NCI-H748 (cell line): ENCODE measurements around the gene NR0B2.

ENCODE experiments used
- DNase-seq: peaks from one replicate; lab custom pipeline; 2025; ENCODE audit not compliant: unreplicated experiment; lab: John Stamatoyannopoulos, UW

Gene NR0B2

DNA sequence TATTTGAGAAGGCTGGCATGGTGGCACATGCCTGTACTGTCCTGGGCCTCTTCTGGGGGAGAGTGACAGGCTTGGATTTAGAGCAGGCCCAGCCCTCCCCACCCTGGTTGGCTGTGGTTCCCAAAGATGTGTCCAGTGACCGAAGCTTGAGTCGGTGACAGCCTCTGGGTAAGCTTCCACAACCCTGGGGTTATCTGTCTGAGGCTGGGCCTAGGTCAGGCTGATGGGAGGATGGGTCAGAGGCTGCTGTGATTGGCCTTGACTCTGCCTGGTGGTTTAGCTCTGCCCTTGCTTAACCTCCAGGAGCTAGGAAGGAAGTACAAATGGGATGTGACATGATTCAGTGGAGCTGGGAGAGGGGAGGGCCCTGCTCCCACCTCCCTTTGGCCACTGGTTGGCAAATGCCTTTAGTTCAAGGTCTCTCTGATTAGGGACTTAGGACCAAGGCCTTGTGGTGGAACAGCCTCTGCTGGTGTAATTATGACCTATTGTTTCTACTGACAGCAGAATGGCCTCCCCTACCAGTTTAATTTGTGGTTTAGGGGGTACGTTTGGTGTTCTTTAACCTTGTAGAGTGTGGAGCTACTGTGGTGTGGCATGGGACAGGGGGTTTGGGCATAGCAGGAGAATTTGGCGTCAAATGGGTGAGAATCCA is 24.4 kb upstream of the NR0B2 start:
- no peak for DNase-seq

DNA sequence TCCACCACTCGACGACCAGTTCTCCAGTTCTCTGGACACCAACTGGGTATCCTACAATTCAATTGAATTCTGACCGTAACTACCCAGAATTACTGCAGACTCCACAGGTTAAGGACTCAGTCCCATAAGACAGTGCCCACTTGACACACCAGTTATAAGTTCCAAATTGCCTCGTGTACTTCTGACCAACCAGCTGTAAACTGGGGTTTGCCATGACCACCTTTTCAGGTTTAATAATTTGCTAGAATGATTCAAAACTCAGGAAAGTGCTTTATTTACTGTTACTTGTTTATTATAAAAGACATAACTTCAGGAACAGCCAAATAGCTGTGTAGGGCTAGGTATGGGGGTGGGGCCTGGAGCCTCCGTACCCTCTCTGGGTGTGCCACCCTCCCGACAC is 23.0 kb upstream of the NR0B2 start:
- DNase-seq = no peak

DNA sequence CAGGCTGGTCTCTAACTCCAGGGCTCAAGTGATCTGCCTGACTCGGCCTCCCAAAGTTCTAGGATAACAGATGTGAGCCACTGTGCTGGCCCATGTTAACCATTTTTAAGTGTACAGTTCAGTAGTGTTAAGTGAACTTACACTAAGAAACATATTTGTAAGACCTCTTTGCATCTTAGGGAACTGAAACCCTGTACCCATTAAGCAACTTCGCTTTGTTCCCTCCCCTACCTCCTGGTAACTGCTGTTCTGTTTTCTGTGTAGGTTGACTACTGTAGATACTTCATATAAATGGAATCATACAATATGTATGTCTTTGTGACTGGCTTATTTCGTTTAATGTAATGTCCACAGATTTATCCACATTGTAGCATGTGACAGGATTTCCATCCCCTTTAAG is 18.8 kb upstream of the NR0B2 start:
- no peak for DNase-seq

DNA sequence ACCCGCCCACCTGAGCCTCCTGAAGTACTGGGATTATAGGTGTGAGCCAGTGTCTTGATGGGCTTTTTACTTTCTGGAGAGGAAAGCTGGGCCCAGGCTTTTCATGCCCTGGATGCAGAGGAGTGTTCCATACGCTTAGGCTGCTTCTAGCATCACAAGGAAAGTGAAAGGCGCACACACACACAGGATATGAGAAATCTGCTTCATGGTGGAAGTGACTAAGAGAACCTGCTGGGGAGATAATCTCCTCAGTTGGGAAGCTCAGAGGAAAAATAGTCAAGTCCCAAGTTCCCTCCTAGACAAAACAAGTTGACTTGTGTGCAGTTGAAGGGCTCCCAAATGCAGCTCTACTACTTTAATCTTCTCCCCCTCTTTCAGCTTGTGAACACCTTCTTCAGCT is 9.9 kb upstream of the NR0B2 start:
- no peak for DNase-seq

DNA sequence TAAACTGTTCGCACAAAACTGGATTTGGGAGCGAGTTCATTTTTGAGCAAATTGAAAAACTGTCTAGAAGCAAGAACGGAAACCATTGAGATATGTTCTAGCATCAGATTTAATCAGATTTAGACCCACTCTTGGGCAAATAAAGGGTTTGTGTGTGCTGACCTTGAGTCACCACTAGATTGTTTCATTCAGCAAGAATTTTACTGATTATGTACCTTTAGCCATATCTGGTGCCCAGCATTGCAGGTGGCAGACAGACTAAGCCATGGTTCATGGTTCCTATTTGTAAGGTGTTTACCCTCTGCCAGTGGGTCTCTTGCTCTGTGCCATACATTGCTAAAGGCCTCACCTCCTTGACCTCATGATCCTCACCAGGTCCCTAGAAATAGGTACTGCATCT is 9.1 kb upstream of the NR0B2 start:
- no peak for DNase-seq

DNA sequence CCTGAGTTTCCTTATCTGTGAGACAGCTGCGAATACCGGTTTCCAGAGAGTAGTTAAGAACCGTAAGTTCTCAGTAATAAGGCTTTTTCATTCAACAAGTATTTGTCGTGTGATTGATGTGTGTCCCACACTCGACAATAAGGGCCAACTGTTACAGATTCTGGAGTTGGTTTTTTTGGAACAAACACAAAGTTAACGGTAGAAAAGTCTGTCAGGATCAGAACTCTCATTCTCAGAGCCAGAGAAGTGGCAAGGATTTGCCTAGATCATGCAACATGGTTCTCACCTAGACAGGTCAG is 8.6 kb upstream of the NR0B2 start:
- DNase-seq = no peak

DNA sequence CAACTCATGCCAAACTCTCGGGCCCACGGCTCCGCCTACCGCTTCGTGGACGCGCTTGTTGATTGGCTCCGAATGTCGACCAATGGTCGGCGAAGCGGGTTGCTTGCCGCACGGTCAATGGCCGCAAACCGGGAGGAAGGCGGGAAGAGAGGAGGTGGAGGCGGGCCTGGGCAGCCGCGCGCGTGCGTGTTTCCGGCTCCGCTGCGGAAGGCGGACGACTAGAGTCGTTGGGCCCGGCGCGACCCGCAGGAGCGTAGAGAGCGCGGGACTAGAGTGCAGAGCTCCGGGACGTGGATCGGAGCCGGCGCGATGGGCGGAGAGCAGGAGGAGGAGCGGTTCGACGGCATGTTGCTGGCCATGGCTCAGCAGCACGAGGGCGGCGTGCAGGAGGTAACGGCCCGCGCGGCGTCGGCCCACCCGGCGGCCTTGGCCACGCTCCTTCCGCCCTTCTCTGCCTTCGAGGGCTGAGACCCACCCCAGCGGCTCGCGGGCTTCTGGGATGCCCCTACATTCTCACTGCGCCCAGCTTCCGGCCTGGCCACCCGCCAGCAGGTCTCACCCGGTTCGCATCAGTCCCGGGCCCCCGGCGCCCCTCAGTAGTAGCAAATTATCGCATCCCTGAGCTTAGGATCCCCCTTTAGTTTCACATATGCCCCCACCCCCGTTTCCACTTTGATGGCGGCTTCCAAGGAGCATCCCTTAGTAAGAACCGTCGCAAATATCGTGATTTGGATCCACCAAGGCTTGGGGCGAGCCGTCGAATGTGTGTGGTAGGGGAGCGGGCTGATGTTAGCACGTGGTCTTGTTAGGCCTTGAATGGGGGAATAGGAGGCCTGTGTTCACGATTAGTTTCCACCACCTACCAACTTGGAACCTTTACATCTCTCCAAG is 8.0 kb upstream of the NR0B2 start, which contains the start of gene NUDC:
Gene NUDC, plus strand, starts transcription at position 204 of the 891 bp plus-strand sequence. Its CDS starts 106 bp downstream, at position 310.
- peak; percentile 96 for DNase-seq

DNA sequence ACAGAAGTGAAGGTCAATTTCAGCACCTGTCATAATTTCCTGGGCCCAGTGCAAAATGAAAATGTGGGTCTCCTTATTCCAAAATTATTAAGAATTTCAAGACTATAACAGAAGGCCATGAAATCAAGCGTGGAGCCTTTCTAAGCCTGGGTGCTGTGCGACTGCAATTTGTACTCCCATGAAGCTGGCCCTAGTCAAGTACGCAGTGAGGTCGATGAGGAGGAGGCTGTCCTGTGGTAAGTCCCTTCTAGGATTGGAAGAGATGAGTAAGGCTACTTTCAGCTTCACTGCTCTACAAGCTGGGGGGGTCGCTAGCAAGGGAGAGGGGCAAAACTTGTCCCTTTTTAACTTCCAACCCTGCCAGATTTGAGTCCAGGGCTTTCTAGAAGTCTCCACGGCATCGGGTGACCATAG is 7.4 kb upstream of the NR0B2 start:
- DNase-seq = no peak

DNA sequence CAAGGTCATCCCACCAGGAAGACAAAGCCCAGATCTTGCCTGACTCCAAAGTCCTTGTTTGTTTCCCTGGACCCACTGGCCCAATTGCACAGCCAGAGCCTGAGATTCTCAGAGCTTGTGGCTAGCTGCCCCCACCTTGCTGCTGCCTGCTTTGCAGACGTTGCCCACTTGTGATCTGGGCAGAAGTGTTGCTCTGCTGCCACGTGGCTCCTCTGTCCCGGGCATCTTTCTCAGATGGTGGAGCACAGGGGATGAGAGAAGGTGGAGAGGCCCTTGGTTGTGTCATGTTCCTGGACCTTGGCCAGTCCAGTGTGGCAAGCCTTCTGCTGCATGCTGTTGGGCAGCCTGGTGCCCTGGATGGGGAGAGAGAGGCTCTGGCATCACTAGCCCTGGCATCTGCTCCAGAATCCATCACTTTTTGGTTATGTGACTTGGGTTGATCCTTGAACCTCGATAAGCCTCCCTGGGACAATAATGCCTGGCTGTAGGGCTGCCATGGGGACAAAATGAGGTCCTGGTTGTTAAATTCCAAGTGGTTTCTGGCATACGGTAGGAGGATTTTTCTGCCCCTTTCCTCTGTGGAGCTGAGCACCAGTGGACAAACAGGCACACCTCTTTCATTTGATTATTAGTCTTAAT is 1.5 kb upstream of the NR0B2 start:
- no peak for DNase-seq

DNA sequence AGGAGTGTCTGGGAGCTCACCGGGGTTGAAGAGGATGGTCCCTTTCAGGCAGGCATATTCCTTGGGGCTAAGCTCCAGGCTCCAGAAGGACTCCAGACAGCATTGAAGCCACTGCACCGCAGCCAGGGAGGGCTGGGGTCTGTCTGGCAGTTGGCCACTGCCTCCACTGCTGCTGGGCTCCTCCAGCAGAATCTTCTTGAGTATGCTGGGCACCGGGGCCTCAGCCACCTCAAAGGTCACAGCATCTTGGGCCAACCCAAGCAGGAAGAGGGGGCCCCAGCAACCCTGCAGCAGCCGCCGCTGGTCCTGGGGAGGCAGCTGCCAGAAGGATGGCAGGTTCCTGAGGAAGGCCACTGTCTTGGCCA is 404 bp downstream of the NR0B2 start:
- no peak for DNase-seq

DNA sequence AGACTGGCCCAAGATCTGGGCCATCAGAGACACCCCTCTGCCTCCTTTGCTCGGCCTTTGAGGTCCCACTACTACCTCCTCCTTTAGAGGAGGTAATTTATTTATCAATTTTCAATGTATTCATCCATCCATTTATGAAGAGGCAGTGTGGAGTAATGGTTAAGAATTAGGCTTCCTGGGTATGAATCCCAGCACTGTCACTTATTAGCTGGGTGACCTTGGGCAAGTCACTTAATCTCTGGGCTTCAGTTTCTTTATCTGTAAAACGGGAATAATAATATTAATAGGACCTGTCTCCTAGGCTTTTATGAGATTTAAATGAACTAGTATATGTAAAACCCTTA is 1.7 kb downstream of the NR0B2 start:
- DNase-seq = no peak

DNA sequence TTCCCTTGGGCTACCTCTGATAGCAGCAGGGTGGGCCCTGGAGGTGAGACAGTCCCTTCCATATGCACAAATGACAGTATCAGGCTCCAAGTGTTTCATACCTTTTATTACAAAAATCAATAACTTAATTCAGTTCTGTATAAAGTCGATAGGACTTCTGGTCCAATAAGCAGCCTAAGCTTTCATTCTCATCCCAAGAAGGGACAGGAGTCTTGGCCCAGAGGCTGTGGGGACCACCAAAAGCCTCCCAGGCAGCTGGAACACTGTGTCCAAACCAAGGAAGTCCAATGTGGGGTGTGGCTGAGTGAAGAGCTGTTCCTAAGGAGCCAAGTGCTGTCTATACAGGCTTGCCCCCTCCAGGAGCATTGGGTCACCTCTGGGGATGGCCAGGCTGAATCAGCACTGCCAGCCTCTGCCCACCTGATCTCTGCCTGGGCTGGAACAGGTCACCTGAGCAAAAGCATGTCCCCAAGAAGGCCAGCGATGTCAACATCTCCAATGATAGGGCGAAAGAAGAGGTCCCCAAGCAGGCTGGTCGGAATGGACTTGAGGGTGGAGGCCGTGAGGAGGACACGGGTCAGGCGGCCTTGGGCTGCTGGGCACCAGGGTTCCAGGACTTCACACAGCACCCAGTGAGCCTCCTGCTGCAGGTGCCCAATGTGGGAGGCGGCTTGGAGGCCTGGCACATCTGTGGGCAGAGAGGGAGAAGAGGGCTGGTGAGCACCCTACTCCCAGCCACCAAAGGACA is 2.2 kb downstream of the NR0B2 start:
- DNase-seq = no peak

DNA sequence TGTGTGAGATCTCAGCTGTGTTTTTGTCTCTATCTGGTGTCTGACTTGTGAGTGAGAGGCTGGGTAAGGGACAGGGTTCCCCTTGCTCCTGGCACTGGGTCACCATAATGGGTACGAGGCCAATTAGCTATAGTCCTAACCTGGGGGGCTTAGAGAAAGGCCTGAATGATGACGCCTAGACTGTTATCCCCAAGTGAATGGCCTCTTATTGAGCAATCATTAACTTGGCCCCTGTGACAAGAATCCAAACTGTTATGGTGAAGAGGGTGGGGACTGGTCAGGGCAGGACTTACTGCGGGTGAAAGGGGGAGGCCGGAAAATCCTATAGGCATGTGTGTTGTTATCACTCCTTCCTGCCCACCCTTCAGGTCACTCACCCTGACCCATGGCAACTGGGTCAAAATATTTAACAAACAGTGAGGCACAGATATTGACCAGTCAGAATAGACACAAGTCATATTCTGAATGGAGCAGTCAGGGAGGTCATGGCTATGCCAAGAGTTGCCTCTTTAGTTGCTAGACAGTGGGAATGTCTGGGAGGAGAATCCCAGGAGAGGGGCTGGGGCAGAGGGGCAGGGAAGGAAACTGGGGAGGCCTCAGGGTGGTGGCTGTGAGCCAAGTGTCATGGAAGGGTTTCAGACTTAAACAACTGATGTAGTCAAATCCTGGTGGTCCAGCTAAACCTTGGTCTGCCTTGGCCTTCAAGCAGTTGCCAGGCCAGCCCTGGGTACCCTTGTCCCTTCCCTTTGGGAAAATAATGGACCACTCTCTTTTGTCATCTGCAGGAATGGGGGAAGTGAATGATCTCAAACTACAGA is 3.2 kb downstream of the NR0B2 start:
- no peak for DNase-seq

DNA sequence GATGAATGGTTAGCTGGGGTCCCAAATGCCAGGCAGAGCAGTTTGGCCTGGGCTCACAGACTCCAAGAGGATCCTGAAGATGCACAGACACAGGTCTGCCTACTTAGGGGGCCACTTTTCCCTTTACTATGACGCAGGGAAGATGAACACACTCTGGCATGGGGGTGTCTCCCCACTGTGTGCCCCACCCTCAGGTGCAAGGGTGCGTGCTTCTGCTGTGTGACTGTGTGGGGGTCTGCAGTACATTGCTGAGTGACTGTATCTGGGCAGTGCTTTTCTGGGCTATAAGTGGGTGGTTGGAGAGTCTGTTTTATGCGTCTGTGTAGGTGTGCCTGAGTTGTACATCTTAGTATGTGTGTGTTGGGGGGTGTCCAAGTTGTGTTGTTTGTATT is 3.8 kb downstream of the NR0B2 start:
- no peak for DNase-seq

DNA sequence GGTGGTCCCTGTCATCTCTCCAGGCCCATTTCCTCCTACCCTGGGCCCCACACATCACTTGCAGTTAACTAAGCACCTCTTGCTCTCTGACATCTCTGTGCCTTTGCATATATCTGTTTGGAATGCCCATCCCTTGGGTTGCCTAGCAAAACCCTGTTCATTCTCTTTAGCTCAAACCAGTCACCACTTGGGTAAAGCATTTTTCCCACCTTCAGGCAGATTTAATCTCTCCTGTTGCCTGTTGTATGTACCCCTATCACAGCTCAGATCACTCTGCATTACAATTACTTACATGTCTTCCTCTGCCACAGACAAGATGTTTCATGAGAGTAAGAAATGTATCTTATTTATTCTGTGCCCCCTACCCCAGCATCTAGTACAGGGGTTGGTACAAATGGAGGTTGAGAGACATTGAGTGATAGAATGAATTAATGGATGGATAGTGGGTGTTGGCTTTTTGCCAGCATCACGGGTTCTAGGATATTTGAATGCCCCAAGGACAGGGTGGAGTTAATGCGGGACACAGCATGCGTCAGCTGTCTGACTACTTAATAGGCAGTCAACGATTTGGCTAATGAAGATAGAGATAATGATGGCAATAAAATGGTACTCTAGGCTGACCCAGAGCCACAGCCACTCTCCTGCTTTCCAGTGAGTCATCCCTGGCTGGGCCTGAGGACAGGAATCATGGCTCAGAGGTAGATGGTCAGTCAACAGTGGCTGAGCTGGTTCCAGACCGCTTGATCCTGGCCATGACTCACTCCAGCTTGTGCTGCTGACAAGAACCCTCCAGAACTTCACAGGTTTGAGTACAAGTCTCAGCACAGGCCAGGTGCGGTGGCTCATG is 6.5 kb downstream of the NR0B2 start:
- peak; percentile 69 for DNase-seq

DNA sequence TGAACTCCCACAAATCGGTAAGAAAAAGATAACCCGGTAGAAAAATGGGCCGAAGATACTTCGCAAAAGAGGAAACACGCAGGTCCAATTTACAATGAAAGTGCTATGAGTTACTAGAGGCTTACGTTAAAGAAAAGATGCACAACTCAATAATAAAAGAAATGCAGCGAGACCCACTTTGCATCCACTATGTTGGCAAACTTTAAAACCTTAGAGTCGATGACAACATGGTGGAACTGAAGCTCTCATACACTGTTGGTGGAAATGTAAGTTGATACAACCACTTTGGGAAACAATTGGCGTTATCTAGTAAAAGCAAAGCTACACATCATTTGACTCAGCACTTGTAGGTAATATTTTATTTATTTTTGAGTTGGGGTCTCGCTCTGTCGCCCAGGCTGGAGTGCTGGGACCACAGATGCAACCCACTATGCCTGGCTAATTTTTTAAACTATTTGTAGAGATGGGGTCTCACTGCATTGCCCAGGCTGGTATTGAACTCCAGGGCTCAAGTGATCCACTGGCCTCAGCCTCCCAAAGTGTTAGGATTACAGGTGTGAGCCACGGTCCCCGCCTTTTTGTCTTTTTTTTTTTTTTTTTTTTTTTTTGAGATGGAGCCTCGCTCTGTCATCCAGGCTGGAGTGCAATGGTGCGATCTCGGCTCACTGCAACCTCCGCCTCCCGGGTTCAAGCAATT is 12.8 kb downstream of the NR0B2 start:
- DNase-seq = no peak

DNA sequence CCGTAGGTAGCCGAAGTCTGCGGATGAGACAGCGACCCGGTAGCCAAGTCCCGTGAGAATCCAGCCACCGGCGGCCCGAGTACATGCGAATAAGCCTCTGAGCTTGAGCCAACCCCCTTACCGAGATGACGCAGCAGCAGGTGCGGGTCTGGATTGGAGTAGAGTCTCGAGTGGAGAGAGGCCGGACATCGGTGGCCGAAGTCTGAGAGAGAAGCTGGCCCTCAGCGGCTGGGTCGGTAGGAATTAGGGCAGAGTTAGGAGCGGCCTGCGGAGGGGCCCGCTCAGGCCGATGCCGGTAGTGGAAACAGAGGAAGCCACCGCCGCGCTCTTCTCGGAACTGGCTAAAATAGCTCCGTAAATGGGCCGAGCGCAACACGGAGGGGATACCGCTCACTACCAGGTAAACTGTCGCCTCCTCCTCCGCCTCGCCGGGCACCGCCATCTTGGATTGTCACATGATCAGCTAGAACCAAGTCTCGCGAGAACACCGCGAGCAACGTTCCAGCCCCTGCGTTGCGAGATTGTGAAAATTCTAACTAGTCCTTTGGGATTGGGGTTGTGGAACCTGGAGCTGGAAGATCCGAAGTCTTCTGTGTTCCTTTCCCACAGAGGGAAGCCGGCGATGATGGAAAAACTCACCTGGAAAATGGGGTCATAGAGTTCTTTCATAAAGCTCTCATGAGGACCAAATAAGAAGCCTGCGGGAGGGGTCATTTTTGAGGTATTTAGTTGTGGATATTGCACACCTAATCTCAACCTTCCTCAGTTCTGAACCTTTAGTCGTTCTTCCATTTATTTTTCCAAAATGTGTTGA is 13.6 kb downstream of the NR0B2 start, which contains the start of gene GPATCH3:
Gene GPATCH3, minus strand, starts transcription at position 467 of the 814 bp plus-strand sequence. Its CDS starts 25 bp downstream, at position 442.
- peak; percentile 91 for DNase-seq

DNA sequence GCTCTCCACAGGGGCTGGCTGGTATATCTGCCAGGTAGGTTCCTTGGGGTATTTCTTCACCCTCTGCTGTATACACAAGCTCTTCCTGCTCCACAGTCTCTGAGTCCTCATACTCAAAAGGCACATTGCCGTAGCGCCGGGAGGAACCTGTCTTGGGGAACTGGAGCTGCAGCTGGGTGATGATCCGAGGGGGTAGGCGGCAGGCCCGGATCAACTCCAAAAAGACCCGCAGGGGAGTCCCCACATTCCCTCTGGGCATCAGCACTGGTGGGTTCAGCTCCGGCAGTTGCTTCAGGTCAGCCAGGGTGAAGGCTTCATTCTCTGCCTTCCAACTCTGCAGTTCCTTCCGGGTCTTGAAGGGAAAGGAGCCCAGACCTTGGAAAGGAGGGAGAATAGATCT is 16.4 kb downstream of the NR0B2 start:
- no peak for DNase-seq
